Liver (tissue), 3 donors: ENCODE results near the gene COL19A1.

Experiments
- ATF3 ChIP-seq: IDR thresholded peaks from 2 replicates; pipeline ENCODE4 v1.6.1; 2016; ENCODE audit warnings: antibody characterized with exemption
- CTCF ChIP-seq: fragments of 150-350 bp; IDR thresholded peaks from 2 replicates; pipeline ENCODE4 v1.5.1; 2017; ENCODE audit warnings: improper control_type of control experiment, low read depth, low read length; ENCODE audit not compliant: missing input control
- FOXA1 ChIP-seq: IDR thresholded peaks from 2 replicates; pipeline ENCODE4 v1.6.1; 2016; ENCODE audit warnings: antibody characterized with exemption
- GABPA ChIP-seq, 2 donors: IDR thresholded peaks in 1 of 2; conservative IDR thresholded peaks in 1 of 2; 2 replicates each; pipeline ENCODE4 v1.6.1; 2016; ENCODE audit warnings: antibody characterized with exemption in 2 of 2, mild to moderate bottlenecking in 1 of 2, moderate library complexity in 1 of 2
- JUND ChIP-seq, 2 donors: IDR thresholded peaks; 2 replicates each; pipeline ENCODE4 v1.6.1; 2016; ENCODE audit warnings: antibody characterized with exemption in 2 of 2
- REST ChIP-seq: IDR thresholded peaks from 2 replicates; pipeline ENCODE4 v1.6.1; 2016; ENCODE audit warnings: antibody characterized with exemption, mild to moderate bottlenecking
- SP1 ChIP-seq: IDR thresholded peaks from 2 replicates; pipeline ENCODE4 v1.6.1; 2018; ENCODE audit warnings: antibody characterized with exemption, mild to moderate bottlenecking
- TAF1 ChIP-seq: conservative IDR thresholded peaks from 2 replicates; pipeline ENCODE4 v1.6.1; 2016; ENCODE audit warnings: antibody characterized with exemption, mild to moderate bottlenecking
- YY1 ChIP-seq: IDR thresholded peaks from 2 replicates; pipeline ENCODE4 v1.6.1; 2016; ENCODE audit warnings: antibody characterized with exemption, mild to moderate bottlenecking
- donor health status: healthy.
- donor health status: healthy.

GRCh38 chr6:69915346-69915745 is 49.0 kb downstream of the COL19A1 start:
- no peak for TF ChIP-seq CTCF
- no peak for TF ChIP-seq GABPA (IDR thresholded peaks at IDR 0.05 in 1 of 2, conservative IDR thresholded peaks at IDR 0.05 in 1 of 2)
- TF ChIP-seq SP1: no peak
- no peak for TF ChIP-seq YY1
- TF ChIP-seq TAF1: no peak
- no peak for TF ChIP-seq REST
- no peak for TF ChIP-seq JUND (IDR thresholded peaks at IDR 0.05)
- no peak for TF ChIP-seq FOXA1
- no peak for TF ChIP-seq ATF3
